T-helper 9 cell (primary cell): ENCODE results near the gene HNRNPF.
"Not testable (repeated sequence)": the region's sequence is repeated elsewhere in the genome, so short reads cannot be mapped to it uniquely, and the experiment has no call there.

Source experiments
- DNase-seq: peaks from one replicate; pipeline ENCODE4 v3.0.0-alpha.2; 2020

Gene HNRNPF

DNA sequence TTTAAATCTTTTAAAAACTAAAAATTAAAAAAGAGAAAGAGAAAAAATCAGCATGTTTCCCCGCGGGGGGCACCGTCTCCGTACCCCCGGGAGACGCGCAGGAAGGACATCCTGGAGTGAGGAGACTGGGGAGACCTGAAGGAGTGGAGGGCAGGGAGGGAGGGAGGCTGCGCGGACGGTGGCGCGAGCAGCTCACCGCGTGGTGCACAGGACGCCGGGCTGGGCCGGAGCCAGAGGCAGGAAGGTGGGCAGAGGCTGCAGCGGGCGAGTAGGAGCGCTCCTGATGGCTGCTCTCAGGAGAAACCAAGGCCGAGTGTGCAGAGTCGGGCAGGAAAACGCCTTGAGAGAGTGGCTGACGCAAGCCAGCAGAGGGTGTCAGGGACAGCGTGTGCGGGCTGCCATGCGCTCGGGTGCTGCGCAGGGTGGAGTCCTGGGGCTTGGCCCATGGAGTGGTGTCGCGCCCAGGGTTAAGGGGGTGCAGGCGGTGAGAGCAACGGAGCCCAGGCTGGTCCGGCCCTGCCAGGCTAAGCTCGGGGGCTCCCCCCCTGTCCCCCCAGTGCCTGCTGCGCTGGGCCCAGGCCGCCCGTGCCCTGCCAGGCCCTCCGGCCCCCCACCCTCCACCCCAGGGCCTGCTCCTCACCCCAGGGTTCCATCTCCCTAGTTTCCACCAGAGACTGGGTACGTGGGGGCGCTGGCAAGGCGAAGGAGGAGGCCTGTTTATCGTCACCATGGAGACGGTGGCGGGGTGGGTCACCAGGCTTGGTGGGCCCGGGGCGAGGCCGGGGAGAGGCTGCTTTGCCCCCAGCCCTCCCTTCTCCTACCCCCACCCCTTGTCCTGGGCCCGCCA lies 66.5 kb downstream of the HNRNPF start:
- no peak for DNase-seq

DNA sequence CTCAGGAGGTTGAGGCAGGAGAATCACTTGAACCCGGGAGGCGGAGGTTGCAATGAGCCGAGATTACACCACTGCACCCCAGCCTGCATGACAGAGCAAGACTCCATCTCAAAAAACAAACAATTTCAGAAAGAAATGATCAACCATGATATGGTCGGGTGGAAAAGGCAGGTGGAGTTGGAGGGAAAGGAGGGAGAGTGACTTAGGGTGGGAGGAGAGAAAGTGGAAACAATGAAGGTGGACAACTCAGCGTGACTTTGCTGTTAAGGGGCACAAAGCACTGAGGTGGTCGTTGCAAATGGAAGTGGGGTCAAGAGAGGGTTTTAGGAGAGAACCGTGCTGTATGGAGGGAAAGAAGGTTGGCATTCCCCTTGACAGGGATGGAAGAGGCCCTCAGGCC lies 67.5 kb downstream of the HNRNPF start:
- no peak for DNase-seq

DNA sequence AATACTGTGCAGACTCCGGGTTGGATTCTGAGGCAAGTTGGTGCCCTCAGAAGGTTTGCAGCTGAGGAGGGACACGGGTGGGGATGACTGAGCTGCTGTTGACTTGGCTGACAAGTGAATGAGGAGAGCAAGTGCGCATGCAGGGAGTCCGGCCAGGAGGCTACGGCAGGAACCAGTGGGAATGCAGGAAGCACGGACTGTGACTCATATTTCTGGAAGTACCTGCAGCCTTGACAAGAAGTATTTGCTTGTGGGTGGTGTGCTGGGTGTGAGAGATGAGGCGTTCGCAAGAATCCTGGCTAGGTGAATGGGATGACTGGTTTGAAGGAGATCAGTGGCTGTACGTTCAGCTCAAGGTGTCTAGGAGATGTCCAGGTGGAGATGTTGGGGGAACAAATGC lies 68.4 kb downstream of the HNRNPF start:
- no peak for DNase-seq

DNA sequence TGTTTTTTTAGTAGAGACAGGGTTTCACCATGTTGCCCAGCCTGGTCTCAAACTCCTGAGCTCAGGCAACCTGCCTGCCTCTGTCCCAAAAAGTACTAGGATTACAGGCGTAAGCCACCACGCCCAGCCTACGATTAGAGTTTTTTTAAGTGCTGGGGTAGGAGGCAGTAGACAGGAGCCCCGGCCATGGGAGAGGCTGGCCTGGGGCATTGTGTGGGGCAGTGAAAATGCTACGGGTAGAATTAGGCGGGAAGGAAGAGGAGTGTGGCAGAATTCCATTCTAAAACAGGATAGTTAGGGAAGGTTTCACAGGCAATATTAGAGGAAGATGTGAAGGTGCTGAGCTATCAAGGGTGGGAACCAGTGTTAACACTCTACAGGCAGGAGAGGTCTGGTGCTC lies 68.9 kb downstream of the HNRNPF start:
- DNase-seq = no peak

DNA sequence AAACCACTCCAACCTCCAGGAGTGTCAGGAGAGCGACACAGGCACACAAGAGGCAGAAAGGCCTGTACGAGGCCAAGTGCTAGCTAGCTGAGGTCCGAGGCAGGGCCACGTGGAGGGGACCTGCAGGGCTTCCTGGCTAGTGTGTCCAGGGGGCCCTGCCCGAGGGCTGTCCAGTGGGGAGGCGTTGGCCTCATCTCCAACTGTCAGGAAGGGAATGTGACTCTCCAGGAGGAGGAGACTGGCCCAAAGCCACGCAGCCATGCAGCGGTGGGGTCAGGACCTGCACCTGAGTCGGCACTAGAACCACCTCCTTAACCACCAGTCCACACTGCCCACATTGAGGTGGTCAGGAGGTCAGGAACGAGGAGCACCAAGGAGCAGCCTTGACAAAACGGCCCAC lies 69.8 kb downstream of the HNRNPF start:
- no peak for DNase-seq

DNA sequence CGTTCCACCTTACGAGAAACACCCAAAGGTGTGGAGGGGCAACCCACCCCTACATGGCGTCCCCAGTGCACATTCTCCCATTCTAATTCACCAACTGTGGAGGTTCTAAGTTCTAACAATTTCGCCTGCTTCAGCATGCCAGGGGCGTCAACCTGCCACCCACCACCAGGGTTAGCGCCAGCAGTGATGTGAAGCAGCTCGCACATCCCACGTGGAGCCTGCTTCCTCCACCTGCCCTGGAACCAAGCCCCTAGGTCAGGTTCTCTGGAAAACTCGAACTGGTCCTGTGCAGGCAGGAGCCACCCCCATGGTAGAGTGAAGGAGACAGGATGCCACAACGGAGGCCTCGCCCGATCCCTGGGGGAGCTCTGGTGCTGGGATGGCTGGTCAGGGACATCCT lies 70.9 kb downstream of the HNRNPF start:
- DNase-seq = no peak

DNA sequence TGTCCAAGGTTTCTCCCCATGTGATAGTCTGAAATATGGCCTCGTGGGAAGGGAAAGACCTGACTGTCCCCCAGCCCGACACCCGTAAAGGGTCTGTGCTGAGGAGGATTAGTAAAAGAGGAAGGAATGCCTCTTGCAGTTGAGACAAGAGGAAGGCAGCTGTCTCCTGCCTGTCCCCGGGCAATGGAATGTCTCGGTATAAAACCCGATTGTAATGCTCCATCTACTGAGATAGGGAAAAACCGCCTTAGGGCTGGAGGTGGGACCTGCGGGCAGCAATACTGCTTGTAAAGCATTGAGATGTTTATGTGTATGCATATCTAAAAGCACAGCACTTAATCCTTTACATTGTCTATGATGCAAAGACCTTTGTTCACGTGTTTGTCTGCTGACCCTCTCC lies 71.5 kb downstream of the HNRNPF start:
- DNase-seq = not testable (repeated sequence)

DNA sequence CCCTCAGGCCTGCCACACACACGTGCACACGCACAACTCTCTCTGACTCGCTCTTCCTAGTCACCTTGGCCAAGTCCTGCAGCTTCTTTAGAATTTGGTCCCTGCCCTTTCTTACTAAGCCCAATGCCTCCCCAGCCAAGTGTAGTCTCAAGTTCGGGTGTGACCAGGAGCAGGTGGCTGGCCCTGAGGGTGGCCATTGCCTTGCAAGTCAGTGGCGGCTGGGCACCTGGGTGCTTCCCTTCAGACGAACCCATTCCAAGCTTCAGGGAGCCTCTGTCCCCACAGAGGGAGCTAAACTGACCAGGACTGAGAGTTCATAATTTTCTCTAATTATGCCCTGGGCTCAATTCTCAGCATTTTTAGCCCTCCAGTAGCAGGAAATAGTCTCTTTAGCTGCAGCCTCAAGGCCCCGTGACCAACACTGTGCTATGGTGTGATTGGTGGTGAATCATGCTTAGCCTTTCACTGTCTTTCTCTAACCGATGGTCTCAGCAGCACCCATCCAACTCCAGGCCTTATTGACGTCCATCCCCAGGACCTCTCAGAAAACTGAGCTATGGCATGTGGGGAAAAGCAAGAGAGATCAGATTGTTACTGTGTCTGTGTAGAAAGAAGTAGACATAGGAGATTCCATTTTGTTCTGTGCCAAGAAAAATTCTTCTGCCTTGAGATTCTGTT lies 72.2 kb downstream of the HNRNPF start:
- no peak for DNase-seq

DNA sequence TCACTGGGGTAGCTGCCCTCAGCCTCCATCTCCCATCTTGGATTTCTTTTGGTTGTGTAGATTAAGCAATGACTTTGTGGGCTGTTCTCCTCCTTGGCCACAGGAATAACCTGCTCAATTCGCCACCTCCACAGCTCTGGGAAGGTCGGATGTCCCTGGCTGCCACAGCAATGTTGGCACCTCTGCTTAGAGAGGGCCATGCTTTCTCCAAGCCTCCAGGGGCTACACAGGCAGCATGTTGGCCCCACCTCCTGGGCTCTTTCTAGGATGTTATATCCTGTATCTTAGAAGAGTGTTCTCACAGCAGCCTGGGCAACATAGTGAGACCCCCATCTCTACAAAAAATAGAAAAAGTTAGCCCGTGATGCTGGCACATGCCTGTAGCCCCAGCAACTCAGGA lies 72.9 kb downstream of the HNRNPF start:
- DNase-seq = no peak
